GM12892 (cell line): ENCODE results near the gene FAM107A.

Source experiments
- POLR2A ChIP-seq: IDR thresholded peaks from 2 replicates; pipeline ENCODE4 v1.6.1; 2011; ENCODE audit warnings: low read depth, low read length, control low read depth
- TAF1 ChIP-seq: IDR thresholded peaks from 2 replicates; pipeline ENCODE4 v1.6.1; 2011; ENCODE audit warnings: low read depth, mild to moderate bottlenecking, control low read depth, low read length, borderline replicate concordance

GRCh38 chr3:58594117-58594516 is 16.9 kb upstream of the FAM107A start:
- TF ChIP-seq POLR2A (no peak), TAF1 (no peak)
